LNCaP clone FGC (cell line): Measurements from ENCODE around the gene SH2D3C.

Source experiments
- DNase-seq: peaks from one replicate; pipeline ENCODE4 v3.0.0-alpha.2; 2011; ENCODE audit warnings: low read depth
- H3K4me3 ChIP-seq: 2 replicates; pipeline ENCODE4 v1.5.1; 2011; ENCODE audit warnings: mild to moderate bottlenecking, low read depth, low read length, control low read depth
- TF ChIP-seq, protein P1 (sequence below): IDR thresholded peaks from 2 replicates; pipeline ENCODE4 v1.5.1; 2012; ENCODE audit warnings: mild to moderate bottlenecking; ENCODE audit not compliant: control insufficient read depth, insufficient read depth; ENCODE audit errors: extremely low read depth

SH2D3C gene

DNA sequence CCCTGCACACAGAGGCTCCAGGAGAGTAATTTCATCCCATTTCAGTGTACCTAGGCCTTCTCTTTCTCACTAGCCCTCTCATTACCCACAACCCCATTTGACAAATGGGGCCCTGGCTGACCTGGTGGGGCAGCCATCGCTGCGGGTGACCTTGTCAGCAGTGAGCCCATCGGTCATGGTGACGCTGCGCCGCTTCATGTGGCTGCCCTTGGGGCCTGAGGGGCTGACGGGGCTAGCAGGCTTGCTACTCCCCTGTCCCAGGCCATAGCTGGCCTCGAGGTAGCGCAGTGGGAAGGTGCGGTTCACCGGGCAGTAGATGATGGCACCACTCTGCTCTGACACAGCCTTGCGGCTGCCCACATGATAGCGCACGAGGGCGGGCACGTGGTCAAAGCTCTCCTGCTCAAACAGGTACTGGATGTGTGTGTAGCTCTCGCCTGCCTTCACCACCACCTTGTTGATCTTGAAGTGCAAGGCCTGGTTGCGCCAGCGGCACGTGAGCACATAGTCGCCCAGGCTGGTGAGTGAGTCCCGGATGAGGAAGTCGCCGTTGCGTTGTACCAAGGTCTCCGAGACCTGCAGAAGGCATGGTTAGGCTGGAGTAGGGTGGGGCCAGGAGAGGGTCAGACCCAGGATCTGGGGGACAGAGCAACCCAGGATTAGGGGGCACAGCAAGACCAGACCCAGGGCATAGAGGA is 29.2 kb downstream of the SH2D3C start:
- H3K4me3 ChIP-seq = no peak overlapping the region
- TF ChIP-seq, protein P1, sequence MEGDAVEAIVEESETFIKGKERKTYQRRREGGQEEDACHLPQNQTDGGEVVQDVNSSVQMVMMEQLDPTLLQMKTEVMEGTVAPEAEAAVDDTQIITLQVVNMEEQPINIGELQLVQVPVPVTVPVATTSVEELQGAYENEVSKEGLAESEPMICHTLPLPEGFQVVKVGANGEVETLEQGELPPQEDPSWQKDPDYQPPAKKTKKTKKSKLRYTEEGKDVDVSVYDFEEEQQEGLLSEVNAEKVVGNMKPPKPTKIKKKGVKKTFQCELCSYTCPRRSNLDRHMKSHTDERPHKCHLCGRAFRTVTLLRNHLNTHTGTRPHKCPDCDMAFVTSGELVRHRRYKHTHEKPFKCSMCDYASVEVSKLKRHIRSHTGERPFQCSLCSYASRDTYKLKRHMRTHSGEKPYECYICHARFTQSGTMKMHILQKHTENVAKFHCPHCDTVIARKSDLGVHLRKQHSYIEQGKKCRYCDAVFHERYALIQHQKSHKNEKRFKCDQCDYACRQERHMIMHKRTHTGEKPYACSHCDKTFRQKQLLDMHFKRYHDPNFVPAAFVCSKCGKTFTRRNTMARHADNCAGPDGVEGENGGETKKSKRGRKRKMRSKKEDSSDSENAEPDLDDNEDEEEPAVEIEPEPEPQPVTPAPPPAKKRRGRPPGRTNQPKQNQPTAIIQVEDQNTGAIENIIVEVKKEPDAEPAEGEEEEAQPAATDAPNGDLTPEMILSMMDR = no peak
- no peak for DNase-seq

DNA sequence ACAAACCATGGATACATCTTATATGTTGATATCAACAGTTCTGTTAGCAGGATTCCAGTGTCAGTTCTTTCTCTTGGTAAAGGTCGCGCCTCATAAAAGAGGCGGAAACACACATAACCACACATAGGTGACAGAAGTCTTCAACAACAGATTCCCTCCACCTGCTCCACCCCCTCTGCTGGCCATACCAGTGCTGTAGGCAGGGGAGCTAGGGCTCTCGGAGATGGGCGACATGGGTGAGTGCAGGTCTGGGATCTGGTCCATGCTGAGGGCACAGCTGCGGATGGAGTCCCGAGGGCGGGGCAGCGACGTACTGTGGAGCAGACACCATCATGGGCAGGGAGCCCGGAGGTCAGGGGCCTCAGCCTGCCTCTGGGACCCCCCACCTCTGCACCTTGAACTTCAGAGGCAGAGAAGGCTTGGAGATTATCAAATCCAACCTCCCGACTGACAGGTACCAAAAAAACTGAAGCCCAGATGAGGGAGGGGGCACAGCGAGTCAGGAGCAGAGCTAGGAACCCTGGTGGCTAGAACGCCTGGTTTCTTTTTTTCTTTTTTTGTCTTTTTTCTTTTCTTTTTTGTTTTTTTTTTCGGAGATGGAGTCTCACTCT is 31.4 kb downstream of the SH2D3C start:
- DNase-seq = no peak
- no peak overlapping the region for H3K4me3 ChIP-seq
- TF ChIP-seq, protein P1 = no peak

GRCh38 chr9:127744398-127745110 is 33.9 kb downstream of the SH2D3C start:
- no peak overlapping the region for H3K4me3 ChIP-seq
- TF ChIP-seq, protein P1 = no peak
- no peak for DNase-seq

DNA sequence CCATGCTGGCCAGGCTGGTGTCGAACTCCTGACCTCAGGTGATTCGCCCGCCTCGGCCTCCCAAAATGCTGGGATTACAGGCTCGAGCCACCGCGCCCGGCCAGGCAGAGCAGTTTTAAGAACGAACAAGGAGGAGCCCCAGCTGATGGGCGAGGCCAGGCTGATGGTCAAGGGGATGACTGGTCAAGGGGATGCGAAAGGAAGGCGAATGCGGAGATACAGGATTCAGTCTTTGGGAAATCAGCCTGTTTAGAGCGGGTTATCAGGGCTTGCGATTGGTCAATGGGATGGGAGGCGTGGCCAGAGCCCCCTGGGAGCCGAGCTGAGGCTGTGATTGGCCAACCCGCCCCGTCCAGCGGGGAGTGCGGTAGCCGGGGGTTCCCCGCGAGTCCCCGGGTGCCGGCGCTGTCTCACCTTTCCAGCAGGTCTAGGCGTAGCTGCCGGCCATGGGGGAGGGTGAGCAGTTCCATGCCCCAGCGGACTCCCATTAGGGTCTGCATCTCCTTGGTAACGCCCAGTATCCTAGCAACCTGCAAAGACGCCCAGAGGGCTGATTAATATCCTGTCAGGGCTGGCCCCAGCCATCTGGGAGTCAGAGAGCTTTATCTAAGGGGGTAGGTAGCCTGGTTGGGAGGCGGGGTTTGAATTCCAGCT is 35.9 kb downstream of the SH2D3C start:
- TF ChIP-seq, protein P1 = no peak
- no peak overlapping the region for H3K4me3 ChIP-seq
- no peak for DNase-seq

- DNase-seq = no peak
- H3K4me3 ChIP-seq = no peak overlapping the region
Observed at GRCh38 chr9:127741831-127742434, 36.5 kb downstream of the SH2D3C start.

More at GRCh38 chr9:127741831-127742434, 36.5 kb downstream of the SH2D3C start:
- TF ChIP-seq, protein P1 = no peak
